RPMI7951 (cell line): ENCODE measurements around the gene KCNAB1. TPM values are rescaled to one million over a fixed set of nuclear protein-coding genes. Genes with fewer than 3 reads are reported as not detected.
"Not testable (repeated sequence)": the region's sequence is repeated elsewhere in the genome, so short reads cannot be mapped to it uniquely, and the experiment has no call there.

Experiments
- DNase-seq: peaks from one replicate; pipeline ENCODE4 v3.0.0-alpha.2; 2012; ENCODE audit warnings: low read depth
- total RNA-seq: library from RNA; depleted of rRNA; stranded (reverse); fragments of >200 nt; shearing (Covaris generic); gene quantifications from 2 replicates; pipeline ENCODE4 v1.2.3, GENCODE V29; 2014; rRNA removed

KCNAB1 gene
- 0.29 and 0.96 TPM in 2 replicates for total RNA-seq

- no peak for DNase-seq
Measured at GRCh38 chr3:156120528-156121251, at the start of gene KCNAB1. Gene KCNAB1 (plus strand): TSS chr3:156120578.

GRCh38 chr3:156071031-156071430 lies 49.3 kb upstream of the KCNAB1 start:
- DNase-seq: no peak

- DNase-seq: not testable (repeated sequence)
Measured at GRCh38 chr3:156072950-156073657, 47.3 kb upstream of the KCNAB1 start.

- DNase-seq: no peak
Measured at GRCh38 chr3:156090126-156090525, 30.3 kb upstream of the KCNAB1 start.

GRCh38 chr3:156093964-156094363 lies 26.4 kb upstream of the KCNAB1 start:
- no peak for DNase-seq

GRCh38 chr3:156094391-156094790 lies 26.0 kb upstream of the KCNAB1 start:
- DNase-seq: no peak

- DNase-seq: not testable (repeated sequence)
Measured at GRCh38 chr3:156095652-156096051, 24.7 kb upstream of the KCNAB1 start.

- no peak for DNase-seq
Measured at GRCh38 chr3:156098437-156099035, 21.8 kb upstream of the KCNAB1 start.

- DNase-seq: not testable (repeated sequence)
Measured at GRCh38 chr3:156099348-156099747, 21.0 kb upstream of the KCNAB1 start.

GRCh38 chr3:156099984-156100383 lies 20.4 kb upstream of the KCNAB1 start:
- DNase-seq: not testable (repeated sequence)

GRCh38 chr3:156102267-156102931 lies 18.0 kb upstream of the KCNAB1 start:
- DNase-seq: no peak

GRCh38 chr3:156106721-156107373 lies 13.5 kb upstream of the KCNAB1 start:
- DNase-seq: no peak

GRCh38 chr3:156107504-156107903 lies 12.9 kb upstream of the KCNAB1 start:
- DNase-seq: no peak

- no peak for DNase-seq
Measured at GRCh38 chr3:156108616-156109015, 11.8 kb upstream of the KCNAB1 start.

- DNase-seq: no peak
Measured at GRCh38 chr3:156109989-156110388, 10.4 kb upstream of the KCNAB1 start.

GRCh38 chr3:156126467-156126866 lies 6.1 kb downstream of the KCNAB1 start:
- DNase-seq: no peak

- DNase-seq: no peak
Measured at GRCh38 chr3:156131241-156131640, 10.9 kb downstream of the KCNAB1 start.

- no peak for DNase-seq
Measured at GRCh38 chr3:156131799-156132198, 11.4 kb downstream of the KCNAB1 start.

GRCh38 chr3:156132313-156132712 lies 11.9 kb downstream of the KCNAB1 start:
- DNase-seq: no peak

GRCh38 chr3:156133076-156133475 lies 12.7 kb downstream of the KCNAB1 start:
- DNase-seq: no peak

GRCh38 chr3:156135921-156136638 lies 15.7 kb downstream of the KCNAB1 start:
- no peak for DNase-seq
